NCI-H2196 treated with DMSO at 0.1 percent for 48 hours (cell line): ENCODE measurements around the gene ZNF710.

ENCODE experiments used
- DNase-seq: peaks from one replicate; lab custom pipeline; 2025; ENCODE audit not compliant: unreplicated experiment; lab: John Stamatoyannopoulos, UW

ZNF710 gene

DNA sequence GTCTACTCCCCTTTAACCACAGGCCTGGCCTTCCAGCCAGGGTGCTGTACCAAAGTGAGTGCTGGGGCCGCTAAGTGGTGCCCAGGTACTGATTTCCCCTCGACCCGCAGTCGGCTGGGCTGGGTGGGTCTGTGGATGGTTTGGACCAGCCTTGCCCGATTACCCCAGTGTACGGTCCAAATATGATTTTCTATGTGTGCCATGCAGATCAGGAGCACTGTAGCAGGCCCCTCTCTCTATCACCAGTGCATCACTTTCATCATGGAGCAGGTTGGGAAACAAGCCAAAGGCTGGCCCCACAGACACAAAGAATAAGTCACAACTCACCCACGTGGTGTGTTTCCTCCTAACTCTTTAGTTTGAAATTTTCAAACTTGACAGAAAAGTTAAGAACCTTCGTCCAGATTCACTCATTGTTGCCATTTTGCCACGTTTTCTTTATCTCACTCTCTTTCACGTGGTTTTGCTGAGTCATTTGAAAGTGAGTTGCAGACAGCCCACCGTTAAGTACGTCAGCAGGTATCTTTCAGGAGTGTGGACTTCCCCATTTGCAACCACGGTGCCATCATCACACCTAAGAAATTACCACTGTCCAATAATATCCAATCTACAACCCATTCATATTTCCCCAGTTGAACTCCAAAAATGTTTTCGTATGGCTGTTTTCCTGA, 37.0 kb downstream of the ZNF710 start:
- no peak for DNase-seq

DNA sequence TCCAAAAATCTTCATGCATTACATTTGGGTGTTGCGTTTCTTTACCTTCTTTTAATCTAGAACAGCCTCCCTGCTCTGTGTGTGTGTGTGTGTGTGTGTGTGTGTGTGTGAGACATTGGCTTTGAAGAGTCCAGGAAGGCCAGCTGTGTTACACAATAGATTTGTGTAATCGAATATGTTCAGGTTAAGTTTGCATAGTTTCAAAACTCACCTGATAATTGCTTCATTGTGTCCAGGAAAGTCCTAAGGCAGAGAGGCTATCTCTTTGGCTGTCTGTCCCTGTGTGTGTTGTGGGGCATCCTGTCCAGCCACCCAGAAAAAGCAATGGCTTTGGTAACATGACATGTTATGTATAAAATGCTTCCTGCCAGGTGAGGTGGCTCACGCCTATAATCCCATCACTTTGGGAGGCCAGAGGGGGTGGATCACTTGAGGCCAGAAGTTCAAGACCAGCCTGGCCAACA, 37.5 kb downstream of the ZNF710 start:
- DNase-seq: no peak

DNA sequence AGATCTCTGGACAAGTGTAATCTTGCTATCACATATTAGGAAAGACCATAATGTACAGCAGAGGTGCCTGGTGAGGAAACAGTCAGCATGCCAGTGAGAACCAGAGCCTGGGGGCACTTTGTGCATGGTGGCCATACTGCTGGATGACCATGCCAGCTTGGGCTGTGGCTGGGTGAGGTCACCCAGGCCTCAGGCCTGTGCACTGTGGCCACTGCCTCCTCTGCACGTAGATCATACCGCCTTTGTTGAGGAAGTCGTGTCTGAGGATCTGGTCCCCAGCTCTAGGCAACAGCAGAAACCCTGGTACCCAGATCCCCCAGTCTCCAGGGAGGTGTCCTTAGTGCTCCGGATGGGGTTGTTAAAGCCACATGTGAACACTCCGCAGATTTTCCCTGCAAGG, 38.9 kb downstream of the ZNF710 start:
- no peak for DNase-seq

DNA sequence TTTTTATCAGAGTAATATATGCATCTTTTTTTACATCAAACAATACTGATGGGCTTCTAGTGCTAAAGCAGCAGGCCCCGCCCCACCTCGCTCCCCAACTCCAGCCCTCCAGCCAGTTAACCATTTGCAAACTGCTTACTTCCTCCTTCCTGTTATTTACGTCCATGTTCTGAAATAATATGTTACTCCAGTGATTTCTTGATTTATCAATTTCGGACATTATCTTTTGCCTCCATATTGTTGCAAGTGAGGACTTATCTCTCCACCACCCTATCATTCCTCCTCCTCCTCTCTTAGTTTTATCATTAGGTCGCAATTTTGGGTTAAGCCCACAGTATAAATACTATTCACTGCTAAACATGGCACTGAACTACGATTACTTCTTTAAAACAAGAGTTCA, 39.5 kb downstream of the ZNF710 start:
- DNase-seq: no peak

DNA sequence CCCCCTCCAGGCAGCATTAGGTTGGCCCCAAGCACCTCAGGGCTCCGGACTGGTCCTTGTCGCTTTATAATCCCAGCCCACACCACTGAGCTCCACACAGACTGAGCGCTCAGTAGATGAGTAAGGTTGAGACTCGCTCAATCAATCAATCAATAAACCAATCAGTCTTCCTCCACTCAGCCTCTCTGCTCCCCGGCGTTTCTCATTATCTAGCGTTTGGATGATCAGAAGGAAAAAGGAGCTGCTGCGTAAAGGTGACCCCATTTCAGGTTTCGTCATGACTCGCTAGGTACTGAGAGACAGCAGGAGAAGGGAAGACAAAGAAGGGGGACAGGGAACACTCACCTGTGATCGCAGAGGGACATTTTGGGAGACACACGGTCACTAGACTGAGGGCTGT, 41.2 kb downstream of the ZNF710 start:
- DNase-seq: no peak

DNA sequence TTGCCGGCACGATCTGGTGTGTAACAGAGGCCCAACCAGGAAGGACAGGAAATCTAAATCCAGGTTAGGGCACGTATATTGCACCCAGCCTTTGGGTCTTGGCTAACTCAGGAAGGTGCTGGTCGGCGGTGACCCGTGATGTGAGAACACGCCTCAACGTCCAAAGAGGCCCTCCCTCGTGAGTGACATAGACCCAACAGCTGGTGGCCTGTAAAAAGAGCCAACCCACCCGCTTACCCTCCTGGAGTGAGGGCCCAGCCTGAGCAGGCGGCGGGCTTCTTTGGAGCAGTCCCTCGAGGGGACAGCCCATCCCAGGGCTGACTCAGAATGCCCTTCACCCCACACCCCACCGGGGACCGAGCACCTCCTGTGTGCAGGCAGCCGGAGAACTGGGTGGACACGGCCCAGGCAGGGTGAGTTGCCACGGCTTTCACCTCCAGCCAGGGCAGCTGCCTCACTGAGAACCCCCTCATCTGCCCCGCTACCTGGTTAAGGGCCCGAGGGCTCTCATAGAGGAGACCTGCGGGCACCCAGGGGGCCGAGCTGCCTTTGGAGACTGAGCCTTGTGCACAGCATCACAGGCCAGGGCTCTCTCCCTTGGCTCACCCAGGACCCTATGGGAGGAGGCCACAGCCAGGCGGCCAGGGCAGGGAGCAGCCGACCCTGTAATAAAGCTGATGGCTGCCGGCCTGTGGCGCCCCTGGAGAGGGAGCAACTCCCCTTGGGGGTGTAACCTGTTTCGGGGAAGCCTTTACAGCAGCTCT, 41.8 kb downstream of the ZNF710 start:
- no peak for DNase-seq

DNA sequence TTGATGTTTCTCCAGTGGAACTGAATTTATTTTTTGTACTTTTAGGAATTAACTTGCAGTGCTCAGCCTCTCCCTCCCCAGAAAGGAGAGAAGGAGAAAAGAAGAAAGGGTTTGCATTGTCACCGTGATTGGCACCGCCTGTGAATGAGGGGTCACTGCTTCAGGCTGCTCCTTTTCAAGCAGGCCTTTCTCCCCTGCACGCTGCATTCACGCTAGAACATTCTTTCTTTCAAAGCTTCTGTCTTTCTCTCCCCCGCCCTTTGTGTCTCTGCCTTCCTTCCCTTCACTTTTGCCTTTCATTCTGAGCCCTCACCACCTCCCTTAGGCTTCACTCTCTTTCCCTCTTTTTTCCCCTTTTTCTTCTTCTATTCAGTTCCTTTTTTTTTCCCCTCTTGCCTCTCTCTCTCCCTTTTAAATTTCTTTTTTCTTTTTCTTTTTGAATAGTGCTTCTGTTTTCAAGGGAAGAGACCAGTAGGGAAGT, 42.4 kb downstream of the ZNF710 start:
- DNase-seq: no peak

DNA sequence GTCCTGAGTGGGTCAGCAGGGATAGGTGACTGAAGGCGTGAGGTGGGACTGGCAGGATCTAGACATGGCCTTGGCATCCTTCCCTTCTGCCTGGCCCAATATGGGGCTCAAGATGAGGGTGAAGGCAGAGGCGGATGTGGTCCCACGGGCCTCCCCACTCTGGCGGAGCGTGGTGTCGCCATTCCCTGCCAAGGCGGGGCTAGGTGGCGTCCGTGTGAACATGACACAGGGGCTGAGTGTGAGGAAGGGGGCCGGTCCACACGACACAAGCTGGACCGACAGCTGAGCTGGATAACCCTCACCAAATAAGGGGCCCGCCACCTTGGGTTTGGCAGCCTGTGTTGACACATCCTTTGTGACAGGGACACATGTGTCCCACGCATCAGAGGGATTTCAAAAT, 43.1 kb downstream of the ZNF710 start:
- no peak for DNase-seq

DNA sequence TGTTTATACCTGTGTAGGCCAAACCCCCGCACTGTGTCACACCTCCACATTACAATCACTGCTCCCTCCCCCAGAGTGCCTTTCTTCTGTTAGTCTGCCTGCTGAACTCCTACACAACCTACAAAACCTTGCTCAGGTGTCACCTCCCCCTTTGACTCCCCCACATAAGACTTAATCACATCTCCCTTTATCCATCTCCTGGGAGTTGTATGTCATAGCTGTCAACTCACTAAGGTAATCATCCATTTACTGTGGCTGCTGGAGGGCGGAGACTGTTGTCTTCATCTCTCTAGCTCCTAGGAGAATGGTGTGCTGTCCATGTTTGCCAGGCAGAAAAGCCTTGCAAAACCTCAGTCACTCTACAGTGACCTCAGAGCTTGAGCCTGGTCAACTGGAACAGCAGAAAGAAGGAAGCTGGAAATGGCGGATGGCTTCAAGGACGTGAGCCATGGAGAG, 43.8 kb downstream of the ZNF710 start:
- no peak for DNase-seq

DNA sequence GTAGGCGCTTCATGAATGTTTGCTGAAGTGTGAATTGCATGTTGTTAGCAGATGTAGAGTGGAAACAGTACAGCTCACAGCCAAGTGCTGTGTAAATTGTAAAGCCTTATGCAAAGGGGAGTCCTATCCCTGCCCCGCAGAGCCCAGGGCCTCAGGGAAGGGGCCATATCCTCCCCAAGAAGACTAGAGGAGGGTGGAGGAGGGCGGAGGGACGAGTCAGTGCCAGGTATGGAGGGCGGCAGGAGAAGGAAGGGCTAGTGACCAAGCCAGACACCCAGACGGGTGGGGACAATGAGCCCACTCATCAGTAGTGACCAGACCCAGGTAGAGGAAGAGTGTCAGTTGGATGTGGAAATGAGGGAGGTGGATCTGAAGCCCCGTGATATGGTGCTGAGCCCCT, 45.2 kb downstream of the ZNF710 start:
- DNase-seq: no peak

DNA sequence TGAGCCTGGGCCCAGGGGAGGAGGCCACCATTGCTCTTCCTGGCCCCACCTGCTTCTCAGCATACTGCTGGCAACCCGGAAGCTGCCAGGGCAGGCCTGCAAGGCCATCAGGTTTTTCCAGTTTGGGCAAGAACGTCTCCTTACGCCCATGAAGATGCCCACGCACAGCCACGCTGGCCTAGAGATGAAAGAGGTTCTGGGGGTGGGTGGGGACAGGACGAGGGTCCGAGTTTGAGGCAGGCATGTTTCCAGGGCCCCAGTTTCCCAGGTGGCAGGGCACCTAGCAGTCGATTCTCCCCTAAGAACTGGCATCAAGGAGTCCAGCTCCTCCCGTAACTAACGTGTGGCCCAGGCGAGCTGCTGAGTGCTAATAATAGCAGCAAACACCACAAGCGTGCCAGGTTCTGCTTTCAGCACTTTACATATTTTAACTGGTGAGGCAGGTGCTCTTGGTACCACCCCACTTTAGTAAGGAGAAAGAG, 45.8 kb downstream of the ZNF710 start:
- peak; percentile 22 for DNase-seq

DNA sequence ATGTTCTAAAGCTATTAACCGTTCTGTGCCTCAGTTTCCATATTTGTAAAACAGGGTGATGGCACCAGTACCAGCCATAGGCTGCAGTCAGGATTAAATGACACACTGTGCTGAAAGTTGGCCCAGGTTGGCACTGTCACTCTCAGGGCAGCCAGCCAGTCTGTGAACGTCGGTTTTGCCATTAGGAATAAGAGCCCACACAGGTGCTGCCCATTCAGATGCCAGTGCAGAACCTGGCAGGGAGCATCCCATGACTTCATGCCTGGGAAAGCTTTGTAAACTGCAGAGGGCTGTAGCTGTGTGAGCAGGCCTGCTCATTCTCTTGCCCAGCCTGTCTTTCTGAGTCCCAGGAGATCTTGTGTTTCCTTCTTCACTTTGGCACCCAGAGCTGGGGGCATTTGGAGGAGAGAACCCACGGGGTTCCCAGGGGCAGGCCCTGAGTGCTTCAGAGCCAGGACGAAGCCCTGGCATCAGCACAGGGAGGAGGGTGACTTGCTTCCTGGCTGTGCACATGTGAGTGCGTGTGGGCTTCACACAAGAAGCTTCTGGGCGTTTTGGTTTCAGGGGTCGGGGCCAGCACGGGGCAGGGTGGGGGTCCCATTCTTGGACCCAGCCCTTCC, 46.9 kb downstream of the ZNF710 start:
- DNase-seq: peak; percentile 16

DNA sequence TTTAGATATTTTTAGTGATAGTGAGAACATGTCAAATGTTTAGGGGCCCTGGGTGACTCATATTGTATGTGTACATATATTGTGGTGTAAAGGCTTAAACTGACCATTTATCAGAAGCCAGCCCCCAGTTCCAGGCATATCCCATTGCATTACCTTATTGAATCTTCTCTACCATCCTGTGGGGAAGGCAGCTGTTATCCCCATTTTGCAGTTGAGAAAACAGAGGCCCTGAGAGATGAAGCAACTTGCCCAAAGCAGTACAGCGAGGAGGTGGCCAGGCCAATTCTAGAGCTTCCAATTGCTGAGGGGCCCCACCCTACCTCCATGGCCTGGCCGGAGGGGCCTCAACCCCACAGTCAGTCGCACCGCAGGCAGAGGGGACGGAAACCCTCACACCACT, 47.9 kb downstream of the ZNF710 start:
- no peak for DNase-seq

DNA sequence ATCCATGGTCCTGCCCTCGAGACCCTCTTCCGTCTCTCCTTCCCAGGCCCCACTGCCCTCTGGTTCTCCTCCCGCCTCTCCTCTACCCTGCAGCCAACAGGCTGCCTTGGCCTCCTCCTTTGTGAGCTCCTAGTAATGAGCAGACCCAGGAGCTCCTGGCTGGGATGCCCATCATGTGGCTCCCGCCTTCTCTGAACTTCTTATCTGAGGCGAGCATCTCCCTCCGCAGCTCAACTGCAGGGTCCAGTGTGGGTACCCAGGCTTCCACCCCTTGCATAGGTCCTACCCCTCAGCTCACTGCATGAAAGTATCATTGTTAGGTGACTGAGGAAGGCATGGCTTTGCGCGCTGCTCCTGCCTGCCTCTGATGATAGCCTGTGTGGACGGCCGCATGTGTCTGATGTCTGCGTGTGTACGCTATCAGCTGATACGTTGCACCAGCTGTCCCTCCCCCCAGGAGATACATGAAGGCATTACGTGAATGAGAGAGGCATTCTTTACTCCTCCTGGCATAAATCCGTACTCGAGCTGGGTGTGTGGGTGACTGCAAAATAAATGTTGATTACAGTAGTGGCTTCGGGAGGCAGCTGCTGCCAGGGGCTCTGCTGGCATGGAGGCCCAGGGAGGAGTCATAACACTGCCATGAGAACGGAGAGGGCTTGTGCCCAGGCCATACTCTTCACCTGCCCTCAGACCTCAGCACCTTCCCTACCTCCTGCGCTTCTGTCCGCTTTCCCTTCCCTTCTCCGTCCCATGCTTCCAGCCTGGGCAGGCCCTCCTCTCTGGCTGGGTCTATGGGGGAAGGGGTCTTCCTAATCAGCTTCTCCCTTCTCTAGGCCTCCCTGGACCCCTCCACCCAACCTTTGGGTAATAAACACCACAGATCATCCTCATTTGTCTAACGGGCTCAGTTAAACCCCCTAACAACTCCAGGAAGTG, 48.8 kb downstream of the ZNF710 start:
- no peak for DNase-seq

DNA sequence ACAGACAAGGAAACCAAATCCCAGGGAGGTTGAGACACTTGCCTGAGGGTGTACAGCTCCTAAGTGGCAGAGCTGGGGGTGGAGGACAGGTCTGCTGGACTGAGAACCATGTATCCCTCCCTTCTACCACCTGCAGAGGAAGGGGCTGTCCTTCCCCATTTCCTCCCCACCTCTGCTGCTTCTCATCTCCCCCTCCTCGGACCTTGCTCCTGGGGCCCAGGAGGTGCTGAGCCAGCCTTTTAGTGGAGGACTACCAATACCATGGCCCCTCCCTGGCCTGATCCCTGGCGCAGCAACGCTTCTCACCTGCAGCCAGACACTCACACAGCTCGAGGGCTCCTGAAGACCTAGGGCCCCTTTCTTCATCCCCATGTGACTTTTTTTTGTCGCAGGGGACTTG, 50.8 kb downstream of the ZNF710 start:
- DNase-seq: no peak

DNA sequence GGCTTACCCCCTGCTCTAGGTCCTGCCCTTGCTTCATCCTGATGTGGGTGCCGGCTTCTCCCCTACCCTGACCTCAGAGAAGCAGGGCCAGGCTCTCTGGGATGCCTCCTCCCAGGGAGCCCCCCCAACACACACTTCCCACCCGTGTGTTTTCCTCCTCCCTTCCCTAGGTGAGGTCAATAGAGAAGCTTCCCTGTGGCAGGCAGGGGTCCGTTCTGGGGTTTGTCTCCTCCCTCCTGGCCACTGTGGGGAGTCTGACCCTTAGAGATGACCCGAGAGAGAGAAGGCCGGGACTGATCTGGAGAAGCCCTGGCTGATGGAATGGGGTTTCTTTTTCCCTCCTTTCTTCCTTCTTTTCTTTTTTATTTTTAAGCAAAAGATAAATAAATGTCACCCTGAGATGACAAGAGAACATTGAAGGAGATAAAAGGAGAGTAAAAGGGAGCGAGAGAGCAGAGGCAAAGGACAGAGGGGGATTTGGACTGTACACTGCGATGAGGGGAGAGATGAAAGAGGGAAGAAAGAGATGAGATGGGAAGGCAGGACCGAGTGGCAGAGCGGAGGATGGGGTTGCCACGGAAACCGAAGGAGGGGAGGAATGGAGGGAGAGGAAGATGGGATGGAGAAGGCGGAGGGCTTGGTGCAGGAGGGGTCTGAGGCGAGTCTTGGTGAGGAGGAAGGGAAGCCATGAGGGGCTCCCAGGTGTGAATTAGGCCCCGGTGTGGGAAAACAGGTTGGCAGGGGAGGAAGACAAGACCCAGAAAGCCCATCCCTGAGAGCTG, 52.8 kb downstream of the ZNF710 start:
- DNase-seq: no peak

DNA sequence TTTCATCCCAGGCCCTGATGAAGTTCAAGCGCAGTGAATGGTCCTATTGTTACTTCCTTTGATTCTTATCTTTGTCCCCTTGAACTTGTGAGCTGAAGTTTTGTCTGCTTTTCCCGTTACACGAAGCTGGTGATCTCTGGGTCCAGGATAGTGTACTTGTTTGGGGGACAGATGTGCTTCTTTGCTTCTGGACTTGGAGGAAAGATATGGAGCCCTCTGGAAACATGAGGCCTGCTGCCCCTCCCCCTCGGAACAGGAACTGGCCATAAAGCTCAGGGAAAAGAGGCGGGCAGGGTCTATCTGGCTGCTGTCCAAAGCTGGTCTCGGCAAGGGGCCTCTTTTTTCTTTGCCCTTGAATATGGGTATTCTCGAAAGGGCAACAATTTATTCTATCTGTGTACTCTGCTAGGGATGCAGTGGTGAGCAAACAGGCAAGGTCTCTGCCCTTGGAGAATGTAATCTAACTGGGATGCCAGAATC, 53.5 kb downstream of the ZNF710 start:
- DNase-seq: no peak

DNA sequence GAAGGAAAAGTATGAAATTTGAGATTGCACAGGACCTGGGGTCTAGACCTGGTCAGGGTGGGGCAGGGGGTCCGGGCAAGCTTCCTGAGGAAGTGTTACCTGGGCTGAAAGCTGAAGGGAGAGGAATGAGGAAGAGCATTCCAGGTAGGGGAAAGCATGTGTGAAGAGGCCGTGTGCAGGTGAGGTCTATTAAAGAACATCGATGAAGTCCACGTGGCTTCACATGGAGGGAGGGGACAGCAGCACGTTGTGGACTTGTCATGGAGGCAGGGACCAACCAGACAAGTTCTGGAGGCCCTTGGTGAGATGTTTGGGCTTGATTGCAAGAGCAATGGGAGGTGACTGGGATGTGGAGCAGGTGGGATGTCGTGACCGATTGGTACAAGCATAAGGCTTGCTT, 54.1 kb downstream of the ZNF710 start:
- DNase-seq: no peak

DNA sequence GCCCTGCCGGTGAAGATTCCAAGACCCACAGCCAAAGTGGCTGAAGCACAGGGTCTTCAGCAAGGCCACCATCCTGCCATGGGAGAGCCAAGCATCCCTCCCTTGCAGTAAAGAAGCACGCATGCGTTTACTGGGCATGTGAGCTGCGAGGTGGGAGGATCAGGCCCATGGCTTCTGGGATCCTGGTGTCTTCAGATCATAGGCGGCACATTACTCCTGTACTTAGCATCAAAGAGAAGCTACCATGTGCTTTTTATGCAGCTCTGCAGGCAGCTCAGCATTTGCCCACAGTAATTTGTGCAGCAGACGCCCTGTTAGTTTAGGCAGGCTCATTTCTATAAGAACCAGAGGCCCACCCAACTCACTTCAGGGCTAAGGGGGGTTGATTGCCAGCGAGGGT, 55.4 kb downstream of the ZNF710 start:
- DNase-seq: no peak

DNA sequence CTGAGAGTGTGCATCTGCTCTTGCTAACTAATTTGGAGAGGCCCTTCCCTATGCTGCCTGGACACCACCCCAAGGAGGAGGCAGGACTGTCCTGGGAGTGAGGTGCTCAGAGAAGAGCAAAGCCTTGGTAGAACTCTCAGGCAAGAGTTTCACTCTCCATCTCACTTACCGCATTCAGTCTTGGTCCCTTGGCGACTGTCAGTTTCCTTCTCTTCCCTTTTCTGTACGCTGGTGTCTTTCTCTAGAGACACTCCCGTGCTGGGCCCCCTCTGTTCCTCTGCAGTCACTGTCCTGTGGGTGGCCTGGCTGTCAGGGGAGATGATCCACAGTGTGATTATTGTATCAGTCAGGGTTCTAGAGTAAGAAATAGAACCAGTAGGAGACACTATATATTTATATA, 57.2 kb downstream of the ZNF710 start:
- DNase-seq: no peak
